K562 (cell line): Measurements from ENCODE around the gene TMC6. TPM values are rescaled to one million over a fixed set of nuclear protein-coding genes. Genes with fewer than 3 reads are reported as not detected.
A peak's percentile ranks its signal among the peaks of the same experiment; 100 is the strongest.

ENCODE experiments used
- ATAC-seq: fragments of 200-7000 bp; cut with Tn5 transposase; 3 replicates; pipeline ENCODE4 v1.9.1; 2020; ENCODE audit warnings: moderate library complexity
- BruUV-seq: library from RNA; stranded (reverse); fragments of 400-500 nt; replicated peaks from 2 replicates; lab custom pipeline; 2021; lab: Mats Ljungman, UMichigan
- CTCF ChIA-PET: fragments of 300-600 bp; formaldehyde crosslinking; extraction: SDS; loops from one replicate; lab custom pipeline; 2021; ENCODE audit warnings: low intra/inter-chr PET ratio; lab: Yijun Ruan, JAX
- POLR2A ChIA-PET: fragments of 300-600, 350-650 bp; sonication (Branson Sonifier 250); formaldehyde crosslinking; extraction: SDS; loops from one replicate; lab custom pipeline; 2021; ENCODE audit warnings: antibody characterized with exemption, inconsistent platforms; lab: Yijun Ruan, JAX
- DNase-seq, 4 experiments: peaks; one replicate each; pipeline versions ENCODE4 v3.0.0 to v3.0.0-alpha.2; 2011 to 2018; ENCODE audit warnings: low spot score in 3 of 4, mixed read lengths in 3 of 4; ENCODE audit errors: extremely low read depth in 1 of 4
- FAIRE-seq: peaks from 2 replicates; lab custom pipeline; 2011; peaks lifted over from hg19 to GRCh38; lab: Jason Lieb, UNC
- H2AFZ ChIP-seq: 2 replicates; pipeline ENCODE4 v1.6.0; 2011; ENCODE audit warnings: low read depth, low read length, control low read depth, inconsistent platforms
- H3K27ac ChIP-seq: fragments of 200-600 bp; 3 replicates; pipeline ENCODE4 v1.8.0; 2011; ENCODE audit warnings: low read depth, mild to moderate bottlenecking, control low read depth, inconsistent platforms, low read length, moderate library complexity, mixed read lengths; ENCODE audit errors: extremely low read depth
- H3K27me3 ChIP-seq, 2 experiments: fragments of 300-600 bp in 1 of 2; 2 replicates in 1 of 2; 3 replicates in 1 of 2; pipeline versions ENCODE4 v1.6.0 to v1.8.0; 2011; ENCODE audit warnings: inconsistent platforms in 2 of 2, low read length in 2 of 2, mild to moderate bottlenecking in 1 of 2, mixed read lengths in 1 of 2, moderate library complexity in 1 of 2; ENCODE audit not compliant: control insufficient read depth in 2 of 2, insufficient read depth in 2 of 2
- H3K36me3 ChIP-seq: fragments of 300-600 bp; 3 replicates; pipeline ENCODE4 v1.8.0; 2011; ENCODE audit warnings: mild to moderate bottlenecking, low read length, inconsistent platforms; ENCODE audit not compliant: control insufficient read depth, insufficient read depth
- H3K4me1 ChIP-seq, 2 experiments: fragments of 200-600 bp in 1 of 2; replicated peaks in 1 of 2; 2 replicates in 1 of 2; 3 replicates in 1 of 2; pipeline versions ENCODE4 v1.5.1 to v1.8.0; 2011; ENCODE audit warnings: inconsistent platforms in 2 of 2, low read length in 2 of 2, mild to moderate bottlenecking in 1 of 2, mixed read lengths in 1 of 2, moderate library complexity in 1 of 2; ENCODE audit not compliant: control insufficient read depth in 2 of 2, insufficient read depth in 2 of 2
- H3K4me2 ChIP-seq: 2 replicates; pipeline ENCODE4 v1.6.1; 2011; ENCODE audit warnings: low read length, control low read depth, inconsistent platforms, mixed read lengths; ENCODE audit not compliant: insufficient read depth
- H3K4me3 ChIP-seq: fragments of 200-600 bp; sonication (generic), shearing (Covaris generic); 2 replicates; pipeline ENCODE4 v1.5.1; 2016; ENCODE audit warnings: control low read depth, inconsistent platforms
- H3K79me2 ChIP-seq: fragments of 200-600 bp; 3 replicates; pipeline ENCODE4 v1.8.0; 2011; ENCODE audit warnings: low read length, inconsistent platforms; ENCODE audit not compliant: control insufficient read depth, insufficient read depth
- H3K9ac ChIP-seq, 2 experiments: 2 replicates each; pipeline versions ENCODE4 v1.6.0 to v1.6.1; 2011; ENCODE audit warnings: low read depth in 2 of 2, low read length in 2 of 2, control low read depth in 1 of 2, inconsistent platforms in 1 of 2, mild to moderate bottlenecking in 1 of 2, mixed read lengths in 1 of 2; ENCODE audit not compliant: insufficient read depth in 1 of 2
- H3K9me1 ChIP-seq: one replicate; pipeline ENCODE4 v1.6.0; 2011; ENCODE audit warnings: inconsistent platforms, mild to moderate bottlenecking, low read length, moderate library complexity; ENCODE audit not compliant: control insufficient read depth, insufficient read depth
- H3K9me3 ChIP-seq: replicated peaks from 2 replicates; pipeline ENCODE4 v1.5.1; 2011; ENCODE audit warnings: low read depth, low read length, inconsistent platforms; ENCODE audit not compliant: control insufficient read depth, insufficient read depth
- H4K20me1 ChIP-seq: replicated peaks from 2 replicates; pipeline ENCODE4 v1.6.1; 2011; ENCODE audit warnings: low read length, inconsistent platforms, mixed read lengths; ENCODE audit not compliant: control insufficient read depth, insufficient read depth
- CBFA2T3 ChIP-seq: fragments of 450-650 bp; IDR thresholded peaks from 2 replicates; pipeline ENCODE4 v1.6.1; 2017
- CBFB ChIP-seq: sonication (generic); formaldehyde crosslinking; IDR thresholded peaks from 2 replicates; pipeline ENCODE4 v1.4.0; 2020; ENCODE audit warnings: mild to moderate bottlenecking, missing genetic modification reagents
- CREB1 ChIP-seq, 2 experiments: sonication (generic) in 1 of 2; formaldehyde crosslinking in 1 of 2; IDR thresholded peaks; 2 replicates each; pipeline versions ENCODE4 v1.6.1 to v1.8.0; 2012 to 2022; ENCODE audit warnings: inconsistent platforms in 1 of 2, mild to moderate bottlenecking in 1 of 2, missing genetic modification reagents in 1 of 2, moderate library complexity in 1 of 2
- E2F3 ChIP-seq: fragments of 250-450 bp; sonication (Bioruptor Pico); IDR thresholded peaks from 2 replicates; pipeline ENCODE4 v1.4.0; 2020; ENCODE audit warnings: mild to moderate bottlenecking
- E2F4 ChIP-seq: sonication (generic); formaldehyde crosslinking; IDR thresholded peaks from 2 replicates; pipeline ENCODE4 v1.8.0; 2022; ENCODE audit warnings: mild to moderate bottlenecking, low read depth, missing genetic modification reagents
- HMG20A ChIP-seq: fragments of 450-650 bp; formaldehyde crosslinking; conservative IDR thresholded peaks from 2 replicates; pipeline ENCODE4 v1.4.0; 2020; ENCODE audit warnings: mild to moderate bottlenecking, mixed read lengths
- HOXB6 ChIP-seq: fragments of 250-450 bp; sonication (Bioruptor Pico); IDR thresholded peaks from 2 replicates; pipeline ENCODE4 v1.5.1; 2022; ENCODE audit warnings: mild to moderate bottlenecking, borderline replicate concordance
- IFI16 ChIP-seq: fragments of 250-450 bp; sonication (Bioruptor Pico); IDR thresholded peaks from 2 replicates; pipeline ENCODE4 v2.1.2; 2022; ENCODE audit warnings: mild to moderate bottlenecking, inconsistent platforms
- KAT7 ChIP-seq: sonication (generic); formaldehyde crosslinking; IDR thresholded peaks from 2 replicates; pipeline ENCODE4 v1.8.0; 2022; ENCODE audit warnings: missing genetic modification reagents, mild to moderate bottlenecking, borderline replicate concordance
- NRF1 ChIP-seq, 2 experiments: fragments of 450-650 bp; IDR thresholded peaks in 1 of 2; conservative IDR thresholded peaks in 1 of 2; 2 replicates each; pipeline ENCODE4 v1.6.1; 2014; ENCODE audit warnings: mild to moderate bottlenecking in 2 of 2
- PTTG1 ChIP-seq: fragments of 450-650 bp; IDR thresholded peaks from 2 replicates; pipeline ENCODE4 v1.6.1; 2016; ENCODE audit warnings: low read depth, mild to moderate bottlenecking, missing genetic modification characterization, missing compliant biosample characterization
- SIN3A ChIP-seq, 2 experiments: fragments of 150-350 bp in 1 of 2; IDR thresholded peaks; 2 replicates each; pipeline ENCODE4 v1.6.1; 2011 to 2016; ENCODE audit warnings: borderline replicate concordance in 2 of 2, low read depth in 2 of 2, low read length in 2 of 2, mild to moderate bottlenecking in 2 of 2, moderate library complexity in 2 of 2; ENCODE audit not compliant: control insufficient read depth in 1 of 2
- SNIP1 ChIP-seq: fragments of 450-650 bp; IDR thresholded peaks from 2 replicates; pipeline ENCODE4 v1.7.1; 2017; ENCODE audit warnings: low read depth, mild to moderate bottlenecking
- SRSF3 ChIP-seq: fragments of 200-400 bp; formaldehyde crosslinking; IDR thresholded peaks from 2 replicates; pipeline ENCODE4 v1.6.1; 2016; ENCODE audit warnings: mild to moderate bottlenecking, low read length, moderate library complexity; ENCODE audit not compliant: insufficient read depth
- TBP ChIP-seq: optimal IDR thresholded peaks from 2 replicates; pipeline ENCODE3; 2011; ENCODE audit warnings: low read depth, low read length, improper control_type of control experiment
- ZBTB33 ChIP-seq: sonication (generic); formaldehyde crosslinking; IDR thresholded peaks from 2 replicates; pipeline ENCODE4 v1.8.1; 2023; ENCODE audit warnings: mild to moderate bottlenecking, missing genetic modification reagents
- ZFX ChIP-seq: sonication (generic); formaldehyde crosslinking; IDR thresholded peaks from 2 replicates; pipeline ENCODE4 v1.8.0; 2022; ENCODE audit warnings: mild to moderate bottlenecking, missing genetic modification reagents, moderate library complexity
- ZNF57 ChIP-seq: fragments of 450-650 bp; formaldehyde crosslinking; IDR thresholded peaks from 2 replicates; pipeline ENCODE4 v1.4.0; 2020; ENCODE audit warnings: mild to moderate bottlenecking, moderate library complexity
- ZNF583 ChIP-seq: fragments of 250-450 bp; sonication (Bioruptor Pico); IDR thresholded peaks from 2 replicates; pipeline ENCODE4 v1.4.0; 2020
- WGBS: fragments of 100-300 bp; shearing (Covaris generic); methylation state at CpG from one replicate; pipeline ENCODE4 v1.1.6; 2016; ENCODE audit warnings: low coverage, mixed read lengths; ENCODE audit not compliant: insufficient coverage; ENCODE audit errors: missing lambda C conversion rate; 5-methylcytosine and 5-hydroxymethylcytosine counted together
- in situ Hi-C: fragments of 300-500 bp; cut with MboI; formaldehyde crosslinking; loops from 4 replicates; pipeline ENCODE4 v1.15.0; 2018; ENCODE audit warnings: inconsistent platforms, mixed read lengths
- intact Hi-C: fragments of 100-400 bp; cut with micrococcal nuclease; formaldehyde crosslinking; loops from 2 replicates; pipeline ENCODE4 v1.14.2; 2022
- polyA plus RNA-seq, 8 experiments: library from polyadenylated mRNA; depleted of rRNA in 4 of 8; stranded (reverse) in 5 of 8; unstranded in 3 of 8; fragments of >200 nt; fragmentation: Nextera tagmentation in 2 of 8; fragmentation: Illumina TruSeq in 1 of 8; extraction: Ambion mirVana in 2 of 8; extraction: Trizol in 1 of 8; gene quantifications; 2 replicates each; pipeline versions ENCODE4 v1.2.1 to v1.2.3, GENCODE V29; 2011 to 2014; ENCODE audit warnings: inconsistent platforms in 1 of 8, missing spikeins in 1 of 8
- total RNA-seq, 7 experiments: library from RNA; depleted of rRNA in 6 of 7; stranded (reverse); fragments of >200 nt in 6 of 7; fragmentation: Illumina TruSeq in 2 of 7; extraction: Trizol in 2 of 7; gene quantifications; 2 replicates each; pipeline versions ENCODE4 v1.2.1 to v1.2.3, GENCODE V29; 2011 to 2021; ENCODE audit warnings: low replicate concordance in 1 of 7

TMC6 gene
- total and polyA plus RNA-seq, 9 of the 15 experiments (the other 6 are each of a cell fraction or from before 2014, with no cell fraction given), result 4.1 to 351 (median 66.9) TPM

- Histone ChIP-seq H3K9me3 (no peaks in the 10 kb centered on the region), H3K9ac (peak overlapping the region; percentile 72 to 87), H3K9me1 (peaks cover 2% of the 10 kb centered on the region), H3K27me3 (no peaks in the 10 kb centered on the region), H4K20me1 (no peaks in the 10 kb centered on the region), H3K4me2 (peak overlapping the region; percentile 89), H3K79me2 (peaks cover 33% of the 10 kb centered on the region), H3K4me1 (peaks cover 55 to 93% of the 10 kb centered on the region in 2 experiments), H3K27ac (peak overlapping the region; percentile 85), H2AFZ (peak overlapping the region; percentile 87), H3K4me3 (no peak overlapping the region), H3K36me3 (no peaks in the 10 kb centered on the region)
- ChIA-PET CTCF (no interaction called here), POLR2A (interaction anchor here (0.7 to 1.4 kb wide), 4 partner anchors 18 to 43 kb away, joined by 3 to 5 read pairs (median 4); no protein-coding TSS in a partner anchor)
- in situ Hi-C loops, result no loop called here
- 23% methylated on average over 13 of the region's 18 CpGs for WGBS
- DNase-seq (no peak), FAIRE-seq (no peak), ATAC-seq (peak; percentile 7)
- intact Hi-C loops, result loop anchor here (5.0 kb wide), 1 partner anchor 32 kb away; no protein-coding TSS in a partner anchor
- no TSS peak for BruUV-seq
- TF ChIP-seq HOXB6 (CRISPR knock-in tag), result no peak
- 0 out of 2 replicates have a peak, but pooled peaks have one; percentile 13 for TF ChIP-seq ZBTB33 (CRISPR knock-in tag)
- 0 out of 2 replicates have a peak, but pooled peaks have one; percentile 29 for TF ChIP-seq CBFA2T3
- TF ChIP-seq KAT7 (CRISPR knock-in tag), result peak; percentile 60; the same call in 1 of the 2 replicates
- no peak for TF ChIP-seq ZNF57
- peak; percentile 59 for TF ChIP-seq ZFX (CRISPR knock-in tag)
- no peak for TF ChIP-seq TBP
- no peak for TF ChIP-seq PTTG1 (tag)
- 0 out of 2 replicates have a peak, but pooled peaks have one; percentile 52 for TF ChIP-seq ZNF583 (CRISPR knock-in tag)
- peak in 1 of 2 experiments; percentile 12; a peak in 1 of 4 replicates for TF ChIP-seq NRF1 (conservative IDR thresholded peaks at IDR 0.05 in 1 of 2, IDR thresholded peaks at IDR 0.05 in 1 of 2)
- no peak for TF ChIP-seq CREB1 (IDR thresholded peaks at IDR 0.05)
- TF ChIP-seq CREB1 (CRISPR knock-in tag; IDR thresholded peaks at IDR 0.05), result no peak
- no peak for TF ChIP-seq E2F4
- no peak for TF ChIP-seq E2F3 (CRISPR knock-in tag)
- no peak for TF ChIP-seq SRSF3
- TF ChIP-seq CBFB, result 0 out of 2 replicates have a peak, but pooled peaks have one; percentile 48
- 0 out of 4 replicates have a peak, but pooled peaks of 1 of the 2 experiments have one; percentile 46 for TF ChIP-seq SIN3A (IDR thresholded peaks at IDR 0.05; ENCODE audit: borderline replicate concordance in 2 of 2, control insufficient read depth in 1 of 2, low read depth in 2 of 2, low read length in 2 of 2)
- no peak for TF ChIP-seq IFI16 (CRISPR knock-in tag)
- TF ChIP-seq SNIP1, result no peak
- no peak for TF ChIP-seq HMG20A
Measured at GRCh38 chr17:78144736-78145641, 16.4 kb upstream of the TMC6 start.
